ENCODE measurements around the gene OR52J3. TPM values are rescaled to one million over a fixed set of nuclear protein-coding genes. Genes with fewer than 3 reads are reported as not detected.
A peak's percentile ranks its signal among the peaks of the same experiment; 100 is the strongest.

OR52J3 gene
- not detected in 2 replicates for total RNA-seq (2022)
- percentile 29 among the genes with signal in this experiment for Bru-seq, nascent RNA
- not detected for BruChase-seq, experiment 1, labeled RNA remaining after a 6-hour chase
- not detected for BruChase-seq, experiment 2, labeled RNA remaining after a 2-hour chase
- long read RNA-seq = 0 reads

DNA sequence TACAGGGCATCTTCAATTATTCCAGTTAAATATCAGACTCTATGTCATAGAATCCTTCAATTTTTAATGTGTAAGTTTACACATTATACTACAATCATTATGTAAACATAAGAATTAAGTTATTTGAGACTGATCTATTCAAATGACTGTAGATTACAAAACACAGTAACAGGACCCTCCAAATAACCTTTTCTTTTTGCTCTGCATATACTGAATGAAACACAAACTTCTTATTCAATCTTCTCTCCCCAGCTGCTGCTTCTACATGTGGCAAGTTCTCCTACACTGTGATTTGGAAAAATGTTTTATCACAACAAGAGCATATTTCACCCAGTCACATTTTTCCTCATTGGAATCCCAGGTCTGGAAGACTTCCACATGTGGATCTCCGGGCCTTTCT lies at the start of gene OR52J3:
Gene OR52J3, plus strand, starts transcription at position 301 of the 400 bp plus-strand sequence. Its CDS starts 0 bp downstream, at position 301.
- Mint-ChIP-seq H3K4me1 (ENCODE audit: low read depth, unreplicated experiment) (peaks cover 2% of the 10 kb centered on the region), H3K27ac (ENCODE audit: unreplicated experiment) (no peak within 1 kb of the TSS), H3K27me3 (ENCODE audit: unreplicated experiment) (no peaks in the 10 kb centered on the region), H3K36me3 (ENCODE audit: insufficient read depth, unreplicated experiment) (no peaks in the 10 kb centered on the region), H3K4me3 (ENCODE audit: low read depth, unreplicated experiment) (no peak within 1 kb of the TSS), H3K9me3 (ENCODE audit: low read depth, unreplicated experiment) (no peaks in the 10 kb centered on the region)
- intact Hi-C loops (cut with micrococcal nuclease; ENCODE audit: unreplicated experiment) = no loop called here
- TF ChIP-seq, protein P1, sequence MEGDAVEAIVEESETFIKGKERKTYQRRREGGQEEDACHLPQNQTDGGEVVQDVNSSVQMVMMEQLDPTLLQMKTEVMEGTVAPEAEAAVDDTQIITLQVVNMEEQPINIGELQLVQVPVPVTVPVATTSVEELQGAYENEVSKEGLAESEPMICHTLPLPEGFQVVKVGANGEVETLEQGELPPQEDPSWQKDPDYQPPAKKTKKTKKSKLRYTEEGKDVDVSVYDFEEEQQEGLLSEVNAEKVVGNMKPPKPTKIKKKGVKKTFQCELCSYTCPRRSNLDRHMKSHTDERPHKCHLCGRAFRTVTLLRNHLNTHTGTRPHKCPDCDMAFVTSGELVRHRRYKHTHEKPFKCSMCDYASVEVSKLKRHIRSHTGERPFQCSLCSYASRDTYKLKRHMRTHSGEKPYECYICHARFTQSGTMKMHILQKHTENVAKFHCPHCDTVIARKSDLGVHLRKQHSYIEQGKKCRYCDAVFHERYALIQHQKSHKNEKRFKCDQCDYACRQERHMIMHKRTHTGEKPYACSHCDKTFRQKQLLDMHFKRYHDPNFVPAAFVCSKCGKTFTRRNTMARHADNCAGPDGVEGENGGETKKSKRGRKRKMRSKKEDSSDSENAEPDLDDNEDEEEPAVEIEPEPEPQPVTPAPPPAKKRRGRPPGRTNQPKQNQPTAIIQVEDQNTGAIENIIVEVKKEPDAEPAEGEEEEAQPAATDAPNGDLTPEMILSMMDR (IDR thresholded peaks at IDR 0.05; ENCODE audit: unreplicated experiment) = no peak
- DNase-seq = no peak
- no TSS peak for BruUV-seq (replicated peaks)
- CTCF ChIA-PET = no interaction called here

DNA sequence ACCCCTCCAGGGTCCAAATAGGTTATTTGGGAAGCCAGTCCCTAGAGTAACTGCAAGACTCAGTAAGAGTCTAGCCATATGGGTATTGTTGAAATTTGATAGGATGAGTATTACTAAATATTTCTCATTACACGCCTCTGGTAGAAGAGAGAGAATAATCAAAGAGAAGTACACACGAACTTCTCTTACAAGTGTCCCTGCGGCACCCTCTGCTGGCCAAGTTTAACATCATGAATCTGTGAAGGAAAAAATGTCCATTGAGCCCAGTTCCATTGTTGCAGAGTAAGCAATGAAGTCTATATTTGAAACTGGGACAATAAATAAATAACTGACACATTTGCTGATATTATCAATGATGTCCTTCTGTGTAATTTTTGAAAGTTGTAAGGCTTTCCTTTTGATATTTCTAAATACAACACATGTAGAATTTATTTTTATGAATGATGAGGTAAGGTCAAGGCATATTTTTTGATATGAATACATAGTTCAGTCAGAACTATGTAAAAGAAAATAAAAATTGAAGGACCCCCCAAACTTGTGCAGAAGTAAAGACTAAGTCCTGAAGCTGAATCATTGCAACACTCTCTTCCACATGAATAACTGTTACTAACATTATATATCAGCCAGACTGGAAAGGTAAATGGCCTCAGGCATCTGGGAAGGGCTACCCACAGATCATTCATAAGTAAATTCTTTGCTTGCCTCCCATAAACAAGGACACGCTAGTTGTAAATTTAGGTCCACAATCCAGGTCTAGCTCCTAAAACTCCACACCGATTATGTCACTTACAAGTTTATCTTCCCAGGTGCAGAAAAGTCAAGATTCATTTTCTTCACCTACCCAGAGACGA lies 41.7 kb upstream of the OR52J3 start:
- peaks cover 13% of the 10 kb centered on the region for H3K27me3 Mint-ChIP-seq (ENCODE audit: unreplicated experiment)
- H3K4me1 Mint-ChIP-seq (ENCODE audit: low read depth, unreplicated experiment) = no peaks in the 10 kb centered on the region
- H3K27ac Mint-ChIP-seq (ENCODE audit: unreplicated experiment) = no peak overlapping the region
- CTCF ChIA-PET = no interaction called here
- BruUV-seq (replicated peaks) = no TSS peak
- intact Hi-C loops (cut with micrococcal nuclease; ENCODE audit: unreplicated experiment) = loop anchor here (1.0 to 10.0 kb wide), 4 partner anchors 180 to 817 kb away; partner anchors contain the start of genes OR51D1 and OR51F2
- no peak overlapping the region for H3K4me3 Mint-ChIP-seq (ENCODE audit: low read depth, unreplicated experiment)
- H3K36me3 Mint-ChIP-seq (ENCODE audit: insufficient read depth, unreplicated experiment) = no peaks in the 10 kb centered on the region
- TF ChIP-seq, protein P1 (IDR thresholded peaks at IDR 0.05; ENCODE audit: unreplicated experiment) = peak; percentile 37
- H3K9me3 Mint-ChIP-seq (ENCODE audit: low read depth, unreplicated experiment) = no peaks in the 10 kb centered on the region
- peak; percentile 58 for DNase-seq

DNA sequence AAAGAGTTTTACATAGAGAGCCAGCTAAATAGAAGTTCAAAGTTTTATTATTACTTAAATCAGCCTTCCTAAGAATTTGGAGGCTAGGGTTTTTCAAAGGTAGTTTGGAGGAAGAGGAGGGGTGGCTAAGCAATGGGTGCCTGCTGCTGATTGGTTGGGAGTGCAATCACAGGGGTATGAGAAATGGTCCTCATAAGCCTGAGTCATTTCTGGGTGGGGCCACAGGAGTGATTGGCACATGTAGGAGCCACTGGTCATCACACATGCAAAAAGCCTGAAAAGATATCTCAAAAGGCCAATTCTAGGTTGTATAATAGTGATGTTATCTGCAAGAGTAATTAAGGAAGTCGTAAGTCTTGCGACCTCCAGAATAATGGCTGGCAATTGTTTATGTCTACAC lies 38.8 kb upstream of the OR52J3 start:
- H3K9me3 Mint-ChIP-seq (ENCODE audit: low read depth, unreplicated experiment) = no peaks in the 10 kb centered on the region
- H3K27me3 Mint-ChIP-seq (ENCODE audit: unreplicated experiment) = peaks cover 15% of the 10 kb centered on the region
- H3K4me1 Mint-ChIP-seq (ENCODE audit: low read depth, unreplicated experiment) = no peaks in the 10 kb centered on the region
- no peak for DNase-seq
- H3K27ac Mint-ChIP-seq (ENCODE audit: unreplicated experiment) = no peak overlapping the region
- no TSS peak for BruUV-seq (replicated peaks)
- intact Hi-C loops (cut with micrococcal nuclease; ENCODE audit: unreplicated experiment) = loop anchor here (5.0 to 10.0 kb wide), 2 partner anchors 183 to 820 kb away; partner anchors contain the start of gene OR51F2
- no peaks in the 10 kb centered on the region for H3K36me3 Mint-ChIP-seq (ENCODE audit: insufficient read depth, unreplicated experiment)
- CTCF ChIA-PET = no interaction called here
- H3K4me3 Mint-ChIP-seq (ENCODE audit: low read depth, unreplicated experiment) = no peak overlapping the region
- TF ChIP-seq, protein P1 (IDR thresholded peaks at IDR 0.05; ENCODE audit: unreplicated experiment) = no peak

DNA sequence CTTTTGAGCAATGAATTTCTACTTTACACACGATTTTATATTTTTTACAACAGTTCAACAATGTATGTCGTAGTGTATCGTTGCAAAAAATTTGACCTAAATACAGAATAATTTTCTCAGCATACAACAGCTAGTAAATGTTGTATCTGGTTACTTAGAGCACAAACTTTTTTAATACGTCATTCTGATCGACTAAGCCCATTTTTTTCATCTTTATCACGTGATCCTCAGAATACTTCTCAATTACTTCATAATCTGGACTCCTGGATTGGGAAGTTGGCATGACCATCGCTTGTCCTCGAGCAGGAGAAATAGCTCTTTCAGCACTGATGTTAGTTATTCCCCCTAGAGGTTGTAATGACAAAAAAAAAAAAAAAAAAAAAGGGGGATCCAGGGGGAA lies 35.1 kb upstream of the OR52J3 start:
- no peak overlapping the region for H3K4me3 Mint-ChIP-seq (ENCODE audit: low read depth, unreplicated experiment)
- CTCF ChIA-PET = no interaction called here
- H3K27me3 Mint-ChIP-seq (ENCODE audit: unreplicated experiment) = peaks cover 14% of the 10 kb centered on the region
- no TSS peak for BruUV-seq (replicated peaks)
- no peaks in the 10 kb centered on the region for H3K4me1 Mint-ChIP-seq (ENCODE audit: low read depth, unreplicated experiment)
- DNase-seq = no peak
- no peaks in the 10 kb centered on the region for H3K9me3 Mint-ChIP-seq (ENCODE audit: low read depth, unreplicated experiment)
- intact Hi-C loops (cut with micrococcal nuclease; ENCODE audit: unreplicated experiment) = no loop called here
- H3K27ac Mint-ChIP-seq (ENCODE audit: unreplicated experiment) = no peak overlapping the region
- TF ChIP-seq, protein P1 (IDR thresholded peaks at IDR 0.05; ENCODE audit: unreplicated experiment) = no peak
- no peaks in the 10 kb centered on the region for H3K36me3 Mint-ChIP-seq (ENCODE audit: insufficient read depth, unreplicated experiment)

Measured in Calu3 (cell line).